Vagina (tissue), 2 donors: ENCODE measurements around the gene GGTA1.

Source experiments
- POLR2A ChIP-seq, 2 donors: fragments of 450-650 bp; IDR thresholded peaks; one replicate each; pipeline ENCODE4 v1.6.1; 2017; ENCODE audit warnings: antibody characterized with exemption in 2 of 2, mild to moderate bottlenecking in 2 of 2, moderate library complexity in 2 of 2
- POLR2AphosphoS5 ChIP-seq, 2 donors: sonication (generic); formaldehyde crosslinking; IDR thresholded peaks; one replicate each; pipeline ENCODE4 v1.9.0; 2017; ENCODE audit warnings: antibody characterized with exemption in 2 of 2, mild to moderate bottlenecking in 2 of 2, low read depth in 1 of 2; ENCODE audit not compliant: insufficient read depth in 1 of 2
- TF ChIP-seq, protein P1 (sequence below), 3 experiments: fragments of 450-650 bp in 2 of 3; fragments of 200-600 bp in 1 of 3; sonication (generic) in 1 of 3; IDR thresholded peaks; one replicate each; pipeline ENCODE4 v1.5.1; 2017 to 2019; ENCODE audit warnings: antibody characterized with exemption in 3 of 3, mild to moderate bottlenecking in 2 of 3, moderate library complexity in 2 of 3

DNA sequence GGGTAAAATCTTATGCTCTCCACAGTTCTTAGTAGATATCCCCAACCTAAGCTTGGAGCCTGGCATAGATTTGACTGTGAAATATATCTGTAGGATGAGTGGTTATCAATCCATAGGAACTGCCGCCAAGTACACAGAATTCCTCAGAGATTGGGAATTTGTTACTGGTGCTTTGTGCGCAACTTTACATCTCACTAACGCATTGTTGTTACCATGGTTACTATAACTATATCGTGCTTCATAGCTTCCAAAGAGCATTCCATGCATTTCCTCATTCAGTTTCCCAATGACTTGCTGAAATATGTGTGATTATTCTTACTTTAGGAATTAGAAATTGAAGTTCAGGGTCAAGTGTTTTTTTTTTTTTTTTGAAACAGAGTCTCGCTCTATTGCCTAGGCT lies 9.5 kb upstream of the GGTA1 start:
- TF ChIP-seq POLR2A (IDR thresholded peaks at IDR 0.05) (no peak), POLR2AphosphoS5 (IDR thresholded peaks at IDR 0.05; ENCODE audit: insufficient read depth in 1 of 2, low read depth in 1 of 2) (no peak)
- TF ChIP-seq, protein P1, sequence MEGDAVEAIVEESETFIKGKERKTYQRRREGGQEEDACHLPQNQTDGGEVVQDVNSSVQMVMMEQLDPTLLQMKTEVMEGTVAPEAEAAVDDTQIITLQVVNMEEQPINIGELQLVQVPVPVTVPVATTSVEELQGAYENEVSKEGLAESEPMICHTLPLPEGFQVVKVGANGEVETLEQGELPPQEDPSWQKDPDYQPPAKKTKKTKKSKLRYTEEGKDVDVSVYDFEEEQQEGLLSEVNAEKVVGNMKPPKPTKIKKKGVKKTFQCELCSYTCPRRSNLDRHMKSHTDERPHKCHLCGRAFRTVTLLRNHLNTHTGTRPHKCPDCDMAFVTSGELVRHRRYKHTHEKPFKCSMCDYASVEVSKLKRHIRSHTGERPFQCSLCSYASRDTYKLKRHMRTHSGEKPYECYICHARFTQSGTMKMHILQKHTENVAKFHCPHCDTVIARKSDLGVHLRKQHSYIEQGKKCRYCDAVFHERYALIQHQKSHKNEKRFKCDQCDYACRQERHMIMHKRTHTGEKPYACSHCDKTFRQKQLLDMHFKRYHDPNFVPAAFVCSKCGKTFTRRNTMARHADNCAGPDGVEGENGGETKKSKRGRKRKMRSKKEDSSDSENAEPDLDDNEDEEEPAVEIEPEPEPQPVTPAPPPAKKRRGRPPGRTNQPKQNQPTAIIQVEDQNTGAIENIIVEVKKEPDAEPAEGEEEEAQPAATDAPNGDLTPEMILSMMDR (IDR thresholded peaks at IDR 0.05), result no peak
